Rectal smooth muscle tissue (tissue), 1 donor: ENCODE measurements around the gene SCN5A.

Experiments used
- H3K27ac ChIP-seq: one replicate; pipeline ENCODE4 v1.7.0; 2013; ENCODE audit warnings: low read depth, low read length, inconsistent platforms
- H3K27me3 ChIP-seq: one replicate; pipeline ENCODE4 v1.7.0; 2013; ENCODE audit warnings: low read length; ENCODE audit not compliant: control insufficient read depth, insufficient read depth
- H3K36me3 ChIP-seq: one replicate; pipeline ENCODE4 v1.7.0; 2013; ENCODE audit warnings: low read length; ENCODE audit not compliant: control insufficient read depth, insufficient read depth
- H3K4me1 ChIP-seq: one replicate; pipeline ENCODE4 v1.7.0; 2013; ENCODE audit warnings: low read length; ENCODE audit not compliant: control insufficient read depth, insufficient read depth
- H3K4me3 ChIP-seq: one replicate; pipeline ENCODE4 v1.7.0; 2013; ENCODE audit warnings: low read length
- H3K9ac ChIP-seq: one replicate; pipeline ENCODE4 v1.7.0; 2013; ENCODE audit warnings: low read length

The SCN5A gene

GRCh38 chr3:38554127-38554827, 95.2 kb downstream of the SCN5A start:
- Histone ChIP-seq H3K4me1 (no peaks in the 10 kb centered on the region), H3K27ac (no peak overlapping the region), H3K9ac (no peak overlapping the region), H3K4me3 (no peak overlapping the region), H3K27me3 (no peaks in the 10 kb centered on the region), H3K36me3 (no peaks in the 10 kb centered on the region)

- H3K4me1 ChIP-seq = no peaks in the 10 kb centered on the region
- no peaks in the 10 kb centered on the region for H3K36me3 ChIP-seq
- H3K9ac ChIP-seq = no peak overlapping the region
- no peaks in the 10 kb centered on the region for H3K27me3 ChIP-seq
- no peak overlapping the region for H3K27ac ChIP-seq
- H3K4me3 ChIP-seq = no peak overlapping the region
Measured at GRCh38 chr3:38553071-38553470, 96.4 kb downstream of the SCN5A start.

GRCh38 chr3:38552364-38552763, 97.1 kb downstream of the SCN5A start:
- Histone ChIP-seq H3K4me3 (no peak overlapping the region), H3K9ac (no peak overlapping the region), H3K27ac (no peak overlapping the region), H3K36me3 (no peaks in the 10 kb centered on the region), H3K4me1 (no peaks in the 10 kb centered on the region), H3K27me3 (no peaks in the 10 kb centered on the region)

GRCh38 chr3:38551026-38551832, 98.3 kb downstream of the SCN5A start:
- H3K27me3 ChIP-seq = no peaks in the 10 kb centered on the region
- no peaks in the 10 kb centered on the region for H3K4me1 ChIP-seq
- no peak overlapping the region for H3K4me3 ChIP-seq
- no peak overlapping the region for H3K9ac ChIP-seq
- H3K36me3 ChIP-seq = no peaks in the 10 kb centered on the region
- H3K27ac ChIP-seq = no peak overlapping the region

- no peaks in the 10 kb centered on the region for H3K36me3 ChIP-seq
Measured at GRCh38 chr3:38549957-38550840, 99.3 kb downstream of the SCN5A start.

GRCh38 chr3:38549486-38549885, 100.0 kb downstream of the SCN5A start:
- Histone ChIP-seq H3K9ac (no peak overlapping the region), H3K4me1 (no peaks in the 10 kb centered on the region), H3K27ac (no peak overlapping the region), H3K4me3 (no peak overlapping the region), H3K36me3 (no peaks in the 10 kb centered on the region), H3K27me3 (no peaks in the 10 kb centered on the region)

More at GRCh38 chr3:38549957-38550840, 99.3 kb downstream of the SCN5A start:
- no peaks in the 10 kb centered on the region for H3K27me3 ChIP-seq
- no peak overlapping the region for H3K27ac ChIP-seq
- H3K4me1 ChIP-seq = no peaks in the 10 kb centered on the region
- H3K4me3 ChIP-seq = no peak overlapping the region
- H3K9ac ChIP-seq = no peak overlapping the region

- no peak overlapping the region for H3K27ac ChIP-seq
Measured at GRCh38 chr3:38549082-38549481, 100.4 kb downstream of the SCN5A start.

GRCh38 chr3:38548154-38548931, 101.1 kb downstream of the SCN5A start:
- Histone ChIP-seq H3K4me3 (no peak overlapping the region), H3K36me3 (no peaks in the 10 kb centered on the region), H3K27ac (no peak overlapping the region), H3K27me3 (no peaks in the 10 kb centered on the region), H3K4me1 (no peaks in the 10 kb centered on the region), H3K9ac (no peak overlapping the region)

More at GRCh38 chr3:38549082-38549481, 100.4 kb downstream of the SCN5A start:
- H3K4me1 ChIP-seq = no peaks in the 10 kb centered on the region
- H3K4me3 ChIP-seq = no peak overlapping the region
- no peaks in the 10 kb centered on the region for H3K27me3 ChIP-seq
- no peak overlapping the region for H3K9ac ChIP-seq
- no peaks in the 10 kb centered on the region for H3K36me3 ChIP-seq

GRCh38 chr3:38545983-38546382, 103.5 kb downstream of the SCN5A start:
- H3K4me1 ChIP-seq = no peaks in the 10 kb centered on the region
- H3K27me3 ChIP-seq = no peaks in the 10 kb centered on the region
- no peak overlapping the region for H3K9ac ChIP-seq
- H3K36me3 ChIP-seq = no peaks in the 10 kb centered on the region
- no peak overlapping the region for H3K4me3 ChIP-seq
- no peak overlapping the region for H3K27ac ChIP-seq

- Histone ChIP-seq H3K36me3 (no peaks in the 10 kb centered on the region), H3K27me3 (no peaks in the 10 kb centered on the region), H3K27ac (no peak overlapping the region), H3K4me1 (no peaks in the 10 kb centered on the region), H3K9ac (no peak overlapping the region), H3K4me3 (no peak overlapping the region)
Measured at GRCh38 chr3:38545550-38545949, 103.9 kb downstream of the SCN5A start.

GRCh38 chr3:38544926-38545325, 104.6 kb downstream of the SCN5A start:
- no peaks in the 10 kb centered on the region for H3K36me3 ChIP-seq
- H3K4me1 ChIP-seq = no peaks in the 10 kb centered on the region
- H3K4me3 ChIP-seq = no peak overlapping the region
- H3K27me3 ChIP-seq = no peaks in the 10 kb centered on the region
- no peak overlapping the region for H3K27ac ChIP-seq
- no peak overlapping the region for H3K9ac ChIP-seq
